Measurements from ENCODE around the gene LRRC25.

- TF ChIP-seq EZH2 (IDR thresholded peaks at IDR 0.05; ENCODE audit: borderline replicate concordance, low read depth, low read length, severe bottlenecking) (no peak), CTCF (IDR thresholded peaks at IDR 0.05; ENCODE audit: extremely low read depth in 1 of 2, insufficient read depth in 1 of 2, low read depth in 1 of 2, low read length in 2 of 2) (no peak), POLR2AphosphoS5 (IDR thresholded peaks at IDR 0.05; ENCODE audit: insufficient read depth, low read depth, low read length) (no peak), MYC (IDR thresholded peaks at IDR 0.05; ENCODE audit: low read depth, low read length) (no peak), POLR2A (IDR thresholded peaks at IDR 0.05; ENCODE audit: low read depth, low read length) (no peak), MAX (IDR thresholded peaks at IDR 0.05; ENCODE audit: insufficient read depth, insufficient read length) (no peak), JUN (IDR thresholded peaks at IDR 0.05; ENCODE audit: borderline replicate concordance, insufficient read depth, insufficient read length, low read depth) (no peak)
These were observed 46.9 kb downstream of the LRRC25 start for GRCh38 chr19:18350490-18350889.

Data from endothelial cell of umbilical vein (primary cell).